HCT116 (cell line): ENCODE measurements around the gene CMBL. TPM values are rescaled to one million over a fixed set of nuclear protein-coding genes. Genes with fewer than 3 reads are reported as not detected.

Experiments used
- ATAC-seq: fragments of 200-7000 bp; cut with Tn5 transposase; 2 replicates; pipeline ENCODE4 v1.9.1; 2020; ENCODE audit warnings: mild to moderate bottlenecking, moderate library complexity
- BruUV-seq: library from RNA; stranded (reverse); fragments of 400-500 nt; replicated peaks from 2 replicates; lab custom pipeline; 2021; lab: Mats Ljungman, UMichigan
- CTCF ChIA-PET: fragments of 300-600 bp; sonication (Branson Sonifier 250); formaldehyde crosslinking; loops from one replicate; lab custom pipeline; 2021; ENCODE audit warnings: antibody characterized with exemption; lab: Charles Lee
- POLR2A ChIA-PET: fragments of 300-600, 350-600 bp; sonication (Branson Sonifier 250); formaldehyde crosslinking; loops from one replicate; lab custom pipeline; 2021; ENCODE audit warnings: antibody characterized with exemption; lab: Charles Lee
- RAD21 ChIA-PET, 2 experiments: fragments of 300-600 bp; sonication (Branson Sonifier 250); formaldehyde crosslinking; loops; one replicate each; lab custom pipeline; 2023; ENCODE audit warnings: low total read pairs in 2 of 2; ENCODE audit not compliant: uncharacterized antibody in 2 of 2, unreplicated experiment in 2 of 2, low non-redundant PET in 1 of 2; lab: Charles Lee
- DNase-seq: peaks from one replicate; pipeline ENCODE4 v3.0.0-alpha.2; 2010; ENCODE audit warnings: low read depth, low spot score
- H2AFZ ChIP-seq: fragments of 200-600 bp; shearing (Covaris generic), sonication (generic); 2 replicates; pipeline ENCODE4 v1.6.1; 2017; ENCODE audit warnings: low read depth, mixed run types, mixed read lengths, antibody characterized with exemption, low read length; ENCODE audit not compliant: poor library complexity, severe bottlenecking
- H3K27ac ChIP-seq: 2 replicates; pipeline ENCODE4 v1.5.1; 2012; ENCODE audit warnings: low read depth, low read length
- H3K27me3 ChIP-seq: fragments of 200-600 bp; sonication (generic); 2 replicates; pipeline ENCODE4 v1.6.1; 2016; ENCODE audit warnings: mixed run types, low read length, mixed read lengths; ENCODE audit not compliant: insufficient read depth
- H3K36me3 ChIP-seq, 2 experiments: fragments of 200-500 bp in 1 of 2; fragments of 200-600 bp in 1 of 2; sonication (Bioruptor generic) in 1 of 2; sonication (generic) in 1 of 2; 2 replicates each; pipeline versions ENCODE4 v1.5.1 to v1.6.1; 2014 to 2016; ENCODE audit warnings: low read length in 2 of 2, inconsistent platforms in 1 of 2, mixed read lengths in 1 of 2, mixed run types in 1 of 2; ENCODE audit not compliant: insufficient read depth in 2 of 2, control insufficient read depth in 1 of 2
- H3K4me1 ChIP-seq, 2 experiments: fragments of 200-600 bp in 1 of 2; sonication (generic) in 1 of 2; 2 replicates each; pipeline versions ENCODE4 v1.5.1 to v1.6.1; 2012 to 2017; ENCODE audit warnings: low read length in 2 of 2, inconsistent platforms in 1 of 2, mild to moderate bottlenecking in 1 of 2, mixed read lengths in 1 of 2, mixed run types in 1 of 2, moderate library complexity in 1 of 2; ENCODE audit not compliant: insufficient read depth in 2 of 2, control insufficient read depth in 1 of 2
- H3K4me2 ChIP-seq: fragments of 200-600 bp; sonication (generic); 2 replicates; pipeline ENCODE4 v1.6.1; 2017; ENCODE audit warnings: mixed run types, low read length, mixed read lengths
- H3K4me3 ChIP-seq, 2 experiments: fragments of 200-600 bp in 1 of 2; sonication (generic) in 1 of 2; replicated peaks in 1 of 2; 2 replicates each; pipeline ENCODE4 v1.5.1; 2011 to 2016; ENCODE audit warnings: low read length in 2 of 2, control low read depth in 1 of 2, low read depth in 1 of 2, mild to moderate bottlenecking in 1 of 2, mixed read lengths in 1 of 2, mixed run types in 1 of 2
- H3K79me2 ChIP-seq: fragments of 200-600 bp; sonication (generic); 2 replicates; pipeline ENCODE4 v1.6.1; 2017; ENCODE audit warnings: mild to moderate bottlenecking, mixed run types, low read length, moderate library complexity, mixed read lengths; ENCODE audit not compliant: insufficient read depth
- H3K9ac ChIP-seq: fragments of 200-600 bp; sonication (generic); 2 replicates; pipeline ENCODE4 v1.6.1; 2016; ENCODE audit warnings: low read length, mixed read lengths
- H3K9me2 ChIP-seq: fragments of 200-600 bp; sonication (generic), shearing (Covaris generic); 2 replicates; pipeline ENCODE4 v1.6.1; 2017; ENCODE audit warnings: mixed run types, mild to moderate bottlenecking, moderate library complexity; ENCODE audit not compliant: insufficient read depth
- H3K9me3 ChIP-seq, 2 experiments: fragments of 200-500 bp in 1 of 2; fragments of 200-600 bp in 1 of 2; sonication (Bioruptor generic) in 1 of 2; sonication (generic) in 1 of 2; 2 replicates each; pipeline ENCODE4 v1.6.1; 2014 to 2017; ENCODE audit warnings: low read length in 2 of 2, mixed read lengths in 2 of 2, inconsistent platforms in 1 of 2, low read depth in 1 of 2, mild to moderate bottlenecking in 1 of 2, mixed run types in 1 of 2, moderate library complexity in 1 of 2; ENCODE audit not compliant: control insufficient read depth in 1 of 2, insufficient read depth in 1 of 2
- H4K20me1 ChIP-seq: fragments of 200-600 bp; sonication (generic), shearing (Covaris generic); 2 replicates; pipeline ENCODE4 v1.6.1; 2017; ENCODE audit warnings: mixed run types, mild to moderate bottlenecking, moderate library complexity; ENCODE audit not compliant: insufficient read depth
- CBX3 ChIP-seq: IDR thresholded peaks from 2 replicates; pipeline ENCODE4 v1.6.1; 2012; ENCODE audit warnings: low read depth
- CTCF ChIP-seq, 3 experiments: fragments of 200-600 bp in 1 of 3; sonication (generic) in 1 of 3; IDR thresholded peaks in 2 of 3; conservative IDR thresholded peaks in 1 of 3; 2 replicates each; pipeline ENCODE4 v1.5.1; 2012 to 2017; ENCODE audit warnings: low read depth in 2 of 3, low read length in 2 of 3, antibody characterized with exemption in 1 of 3, borderline replicate concordance in 1 of 3, control low read depth in 1 of 3, mild to moderate bottlenecking in 1 of 3, mixed read lengths in 1 of 3, mixed run types in 1 of 3, moderate library complexity in 1 of 3; ENCODE audit not compliant: insufficient read depth in 1 of 3
- EGR1 ChIP-seq: IDR thresholded peaks from 2 replicates; pipeline ENCODE4 v1.6.1; 2012; ENCODE audit warnings: low read depth
- EZH2phosphoT487 ChIP-seq: fragments of 200-600 bp; IDR thresholded peaks from 2 replicates; pipeline ENCODE4 v1.6.1; 2018; ENCODE audit warnings: antibody characterized with exemption, borderline replicate concordance
- POLR2A ChIP-seq: IDR thresholded peaks from 2 replicates; pipeline ENCODE4 v1.7.0; 2011; ENCODE audit warnings: borderline replicate concordance; ENCODE audit not compliant: insufficient read depth, insufficient read length; ENCODE audit errors: extremely low read depth
- POLR2AphosphoS5 ChIP-seq: IDR thresholded peaks from 2 replicates; pipeline ENCODE4 v1.6.1; 2011; ENCODE audit warnings: mild to moderate bottlenecking, low read depth, low read length, moderate library complexity
- RAD21 ChIP-seq: IDR thresholded peaks from 2 replicates; pipeline ENCODE4 v1.6.1; 2012; ENCODE audit warnings: low read depth, mild to moderate bottlenecking
- REST ChIP-seq: IDR thresholded peaks from 2 replicates; pipeline ENCODE4 v1.6.1; 2012; ENCODE audit warnings: low read depth
- SP1 ChIP-seq: IDR thresholded peaks from 2 replicates; pipeline ENCODE4 v1.6.1; 2012; ENCODE audit warnings: low read depth
- SRF ChIP-seq: IDR thresholded peaks from 2 replicates; pipeline ENCODE4 v1.6.1; 2012; ENCODE audit warnings: low read depth
- ZFX ChIP-seq: fragments of 450-650 bp; IDR thresholded peaks from 2 replicates; pipeline ENCODE4 v1.6.1; 2017
- ZNF274 ChIP-seq: fragments of 200-500 bp; sonication (Bioruptor generic); IDR thresholded peaks from 2 replicates; pipeline ENCODE4 v1.6.1; 2014; ENCODE audit warnings: mild to moderate bottlenecking, low read depth, low read length, inconsistent platforms
- intact Hi-C: fragments of 100-400 bp; cut with micrococcal nuclease; formaldehyde crosslinking; loops from 2 replicates; pipeline ENCODE4 v1.10.0; 2022
- total RNA-seq: library from RNA; stranded (reverse); gene quantifications from one replicate; pipeline ENCODE4 v1.2.1, GENCODE V29; 2021; ENCODE audit not compliant: unreplicated experiment

The CMBL gene
- total RNA-seq, 1 experiment from 2014 or later = 51.0 TPM

DNA sequence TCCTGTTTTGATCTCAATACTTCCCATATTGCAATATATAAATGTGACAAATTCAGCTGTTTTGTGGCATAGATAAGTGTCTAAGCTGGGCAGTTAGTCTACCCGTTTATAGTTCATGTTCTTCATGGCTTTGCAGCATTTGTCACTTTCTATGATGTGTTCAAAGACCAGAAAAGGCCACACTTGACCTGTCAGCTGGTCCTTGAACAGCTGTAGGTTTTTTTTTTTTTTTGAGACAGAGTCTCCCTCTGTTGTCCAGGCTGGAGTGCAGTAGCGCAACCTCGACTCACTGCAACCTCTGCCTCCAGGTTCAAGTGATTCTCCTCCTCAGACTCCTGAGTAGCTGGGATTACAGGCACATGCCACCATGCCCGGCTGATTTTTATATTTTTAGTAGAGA lies 28.4 kb downstream of the CMBL start:
- ATAC-seq (no peak), DNase-seq (no peak)
- no peaks in the 10 kb centered on the region for H3K9me3 ChIP-seq
- no peaks in the 10 kb centered on the region for H4K20me1 ChIP-seq
- no peak overlapping the region for H3K4me2 ChIP-seq
- ChIA-PET CTCF (no interaction called here), POLR2A (no interaction called here), RAD21 (no interaction called here)
- no peaks in the 10 kb centered on the region for H3K27me3 ChIP-seq
- no peak overlapping the region for H3K27ac ChIP-seq
- no peak overlapping the region for H2AFZ ChIP-seq
- TSS peak; percentile 86 for BruUV-seq
- intact Hi-C loops = no loop called here
- no peaks in the 10 kb centered on the region for H3K79me2 ChIP-seq
- H3K4me1 ChIP-seq = 0 out of 4 replicates have a peak, but pooled peaks cover 2 to 4% of the 10 kb centered on the region in 2 experiments
- no peaks in the 10 kb centered on the region for H3K36me3 ChIP-seq
- no peak overlapping the region for H3K4me3 ChIP-seq
- no peak for TF ChIP-seq ZFX
- no peak for TF ChIP-seq ZNF274
- no peak for TF ChIP-seq POLR2AphosphoS5
- TF ChIP-seq CBX3 = no peak
- no peak for TF ChIP-seq POLR2A
- no peak for TF ChIP-seq EZH2phosphoT487
- no peak for TF ChIP-seq SRF
- no peak for TF ChIP-seq EGR1
- no peak for TF ChIP-seq RAD21
- no peak for TF ChIP-seq CTCF (IDR thresholded peaks at IDR 0.05 in 2 of 3, conservative IDR thresholded peaks at IDR 0.05 in 1 of 3; ENCODE audit: borderline replicate concordance in 1 of 3, insufficient read depth in 1 of 3, low read depth in 2 of 3, low read length in 2 of 3)
- TF ChIP-seq REST = no peak
- TF ChIP-seq SP1 = no peak
- H3K9me2 ChIP-seq = no peaks in the 10 kb centered on the region
- no peak overlapping the region for H3K9ac ChIP-seq
